KOPT-K1 (cell line): ENCODE data around the gene PRR11.

Experiments used
- H3K27ac ChIP-seq: fragments of 200-600 bp; sonication (generic); 2 replicates; pipeline ENCODE4 v1.5.1; 2016; ENCODE audit warnings: antibody characterized with exemption, mild to moderate bottlenecking, low read depth, low read length; ENCODE audit not compliant: poor library complexity, severe bottlenecking
- H3K36me3 ChIP-seq: fragments of 200-600 bp; sonication (generic); 2 replicates; pipeline ENCODE4 v1.5.1; 2017; ENCODE audit warnings: antibody characterized with exemption, mild to moderate bottlenecking, low read length, moderate library complexity; ENCODE audit not compliant: insufficient read depth
- H3K9me3 ChIP-seq: fragments of 200-600 bp; sonication (generic); 2 replicates; pipeline ENCODE4 v1.5.1; 2017; ENCODE audit warnings: antibody characterized with exemption, low read length, mild to moderate bottlenecking; ENCODE audit not compliant: insufficient read depth, poor library complexity, severe bottlenecking

Gene PRR11

DNA sequence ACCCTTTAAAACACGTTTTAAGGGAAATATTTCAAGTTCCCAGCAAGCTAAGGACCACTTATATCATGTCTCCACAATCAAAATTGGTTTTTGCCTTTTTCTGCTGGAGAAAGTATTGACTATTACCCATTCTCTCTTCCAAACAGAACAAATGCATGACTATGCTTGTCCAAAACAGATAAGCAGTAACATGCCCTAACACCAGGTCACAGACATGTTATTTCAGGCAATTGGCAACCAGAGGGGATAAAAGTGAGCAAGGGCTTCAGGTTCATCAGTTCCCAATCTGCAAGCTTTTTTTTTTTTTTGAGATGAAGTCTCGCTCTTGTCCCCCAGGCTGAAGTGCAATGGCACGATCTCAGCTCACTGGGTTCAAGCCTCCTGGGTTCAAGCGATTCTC is 15.6 kb upstream of the PRR11 start:
- Histone ChIP-seq H3K27ac (no peak overlapping the region), H3K36me3 (peaks cover 54% of the 10 kb centered on the region), H3K9me3 (no peaks in the 10 kb centered on the region)

DNA sequence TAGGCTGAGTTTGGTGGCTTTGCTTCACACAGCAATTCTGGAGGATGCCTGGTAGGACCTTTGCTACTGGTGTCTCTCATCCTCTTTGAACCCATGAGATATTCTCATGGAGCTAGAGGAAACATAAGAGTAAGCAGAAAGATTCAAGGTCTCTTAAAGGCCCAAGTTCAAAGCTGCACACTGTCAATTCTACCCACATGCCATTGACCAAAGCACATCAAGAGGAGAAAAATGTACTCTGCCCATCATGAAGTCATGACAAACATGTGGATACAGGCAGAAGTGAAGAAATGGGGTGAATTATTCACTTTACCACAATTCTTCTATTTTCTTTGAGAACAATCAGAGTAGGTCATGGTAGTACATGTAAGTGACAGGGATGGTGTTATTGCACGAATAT is 13.7 kb upstream of the PRR11 start:
- peaks cover 57% of the 10 kb centered on the region for H3K36me3 ChIP-seq
- no peaks in the 10 kb centered on the region for H3K9me3 ChIP-seq
- no peak overlapping the region for H3K27ac ChIP-seq

DNA sequence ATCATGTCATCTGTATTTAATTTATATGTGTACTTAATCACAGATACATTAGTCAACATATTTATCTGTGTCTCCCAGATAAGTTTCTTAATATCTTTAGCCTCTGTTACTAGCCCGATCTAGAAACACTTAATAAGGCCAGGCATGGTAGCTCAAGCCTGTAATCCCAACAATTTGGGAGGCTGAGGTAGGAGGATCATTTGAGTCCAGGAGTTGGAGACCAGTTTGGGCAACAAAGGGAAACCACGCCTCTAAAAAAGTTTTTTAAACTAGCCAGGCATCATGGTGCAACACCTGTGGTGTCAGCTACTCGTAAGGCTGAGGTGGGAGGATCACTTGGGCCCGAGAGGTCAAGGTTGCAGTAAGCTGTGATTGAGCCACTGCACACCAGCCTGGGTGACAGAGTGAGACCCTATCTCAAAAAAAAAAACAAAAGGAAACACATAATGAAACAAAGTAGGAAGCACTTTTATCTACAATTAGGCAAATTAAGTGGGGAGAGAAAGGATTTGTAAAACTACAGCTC is 9.9 kb upstream of the PRR11 start:
- H3K36me3 ChIP-seq: peaks cover 62% of the 10 kb centered on the region
- no peak overlapping the region for H3K27ac ChIP-seq

DNA sequence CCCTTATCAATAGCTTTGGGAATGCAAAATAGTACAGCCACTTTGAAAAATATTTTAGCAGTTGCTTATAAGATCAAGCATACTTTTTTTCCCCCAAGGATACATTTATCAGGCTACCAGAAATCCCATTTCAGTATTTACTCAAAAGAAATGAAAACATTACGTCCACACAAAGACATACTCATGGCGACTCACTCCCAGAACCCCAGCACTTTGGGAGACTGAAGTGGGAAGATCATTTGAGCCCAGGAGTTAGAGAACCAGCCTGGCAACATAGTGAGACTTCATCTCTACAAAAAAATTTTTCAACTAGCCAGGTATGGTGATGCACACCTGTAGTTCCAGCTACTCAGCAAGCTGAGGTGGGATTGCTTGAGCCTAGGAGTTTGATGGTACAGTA is 6.5 kb upstream of the PRR11 start:
- Histone ChIP-seq H3K27ac (peak overlapping the region; percentile 25), H3K9me3 (no peaks in the 10 kb centered on the region), H3K36me3 (peaks cover 42% of the 10 kb centered on the region)

More for the DNA sequence above, 9.9 kb upstream of the PRR11 start:
- no peaks in the 10 kb centered on the region for H3K9me3 ChIP-seq

DNA sequence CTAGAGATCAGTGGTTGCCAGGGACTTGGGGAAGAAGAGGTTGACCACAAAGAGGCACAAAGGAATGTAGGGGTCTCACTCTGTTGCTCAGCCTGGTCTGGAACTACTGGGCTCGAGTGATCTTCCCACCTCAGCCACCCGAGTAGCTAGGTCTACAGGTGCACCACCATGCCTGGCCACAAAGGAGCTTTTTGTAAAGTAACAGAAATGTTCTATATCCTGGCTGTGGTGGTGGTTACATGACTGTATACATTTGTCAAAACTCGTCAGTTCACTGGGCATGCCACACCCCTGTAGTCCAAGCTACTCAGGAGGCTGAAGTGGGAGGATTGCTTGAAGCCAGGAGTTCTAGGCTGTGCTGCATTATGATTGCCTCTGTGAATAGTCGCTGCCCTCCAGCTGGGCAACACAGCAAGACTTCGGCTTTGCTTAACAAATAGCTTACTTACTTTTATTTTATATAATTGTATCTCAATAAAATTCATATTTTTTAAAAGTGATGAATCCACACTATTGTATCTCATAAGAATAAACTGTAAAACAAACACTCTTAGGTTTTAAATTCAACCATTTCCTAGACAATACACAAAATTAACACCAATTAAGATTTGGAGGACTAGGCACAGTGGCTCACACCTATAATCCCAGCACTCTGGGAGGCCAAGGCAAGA is 5.6 kb upstream of the PRR11 start:
- H3K36me3 ChIP-seq: peaks cover 33% of the 10 kb centered on the region
- no peaks in the 10 kb centered on the region for H3K9me3 ChIP-seq
- peak overlapping the region; percentile 32 for H3K27ac ChIP-seq

DNA sequence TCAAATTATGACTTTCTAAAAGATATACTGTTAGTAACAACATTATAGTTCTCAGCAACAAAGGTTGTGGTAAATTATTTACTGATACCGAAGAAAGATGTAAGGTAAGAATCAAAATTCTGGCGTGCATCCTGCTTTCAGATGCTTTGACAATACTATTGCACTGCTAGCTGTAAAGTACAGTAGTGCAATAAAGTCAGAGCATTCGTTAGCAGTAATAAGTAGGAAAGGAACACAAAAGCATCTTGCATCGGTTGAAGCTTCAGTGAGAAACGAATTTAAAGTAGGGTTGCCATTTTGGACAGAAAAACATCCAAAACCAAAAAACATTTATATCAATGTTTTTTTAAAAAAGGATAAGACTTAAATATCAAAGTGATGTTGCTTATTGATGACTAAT is 4.5 kb upstream of the PRR11 start:
- peak overlapping the region; percentile 32 for H3K27ac ChIP-seq
- peaks cover 23% of the 10 kb centered on the region for H3K36me3 ChIP-seq
- H3K9me3 ChIP-seq: no peaks in the 10 kb centered on the region

DNA sequence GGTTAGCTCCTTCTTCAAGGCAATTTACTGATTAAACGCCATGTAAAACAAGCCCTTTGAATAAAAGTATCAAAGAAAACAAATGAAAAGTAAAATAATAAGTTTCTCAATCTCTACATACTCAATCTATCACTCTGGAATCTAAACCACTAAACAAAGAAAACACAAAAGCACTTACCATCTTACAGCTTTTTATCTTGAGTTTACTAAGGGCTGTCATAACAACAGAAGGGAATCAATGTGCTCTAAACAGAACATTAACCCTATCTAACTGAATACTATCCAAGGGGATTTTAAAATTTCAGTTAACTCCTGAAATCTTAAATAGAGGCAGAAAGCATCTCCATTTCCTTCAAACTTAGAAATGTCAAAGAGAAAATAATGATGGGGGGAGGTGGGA is 4.0 kb upstream of the PRR11 start:
- H3K27ac ChIP-seq: peak overlapping the region; percentile 32
- peaks cover 23% of the 10 kb centered on the region for H3K36me3 ChIP-seq
- no peaks in the 10 kb centered on the region for H3K9me3 ChIP-seq

DNA sequence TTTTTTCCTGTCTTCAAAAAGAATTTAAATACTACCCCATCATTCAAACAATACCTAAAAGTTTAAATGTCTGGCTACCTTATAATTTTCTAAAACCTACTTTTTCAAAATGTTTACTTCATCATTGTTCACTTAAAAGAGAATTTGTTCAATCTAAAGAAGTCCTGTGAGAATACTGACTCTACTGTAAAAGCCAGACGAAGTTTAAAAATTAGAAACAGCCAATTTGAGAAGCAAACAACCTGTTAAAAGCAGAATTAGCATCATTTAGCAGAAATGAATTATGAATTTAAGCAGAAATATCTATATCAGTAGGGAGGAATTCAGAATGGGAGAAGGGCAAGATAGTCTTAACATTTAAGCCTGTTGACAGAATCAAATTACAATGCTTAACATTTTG is 2.6 kb upstream of the PRR11 start:
- Histone ChIP-seq H3K27ac (peak overlapping the region; percentile 98), H3K9me3 (no peaks in the 10 kb centered on the region), H3K36me3 (peaks cover 24% of the 10 kb centered on the region)

DNA sequence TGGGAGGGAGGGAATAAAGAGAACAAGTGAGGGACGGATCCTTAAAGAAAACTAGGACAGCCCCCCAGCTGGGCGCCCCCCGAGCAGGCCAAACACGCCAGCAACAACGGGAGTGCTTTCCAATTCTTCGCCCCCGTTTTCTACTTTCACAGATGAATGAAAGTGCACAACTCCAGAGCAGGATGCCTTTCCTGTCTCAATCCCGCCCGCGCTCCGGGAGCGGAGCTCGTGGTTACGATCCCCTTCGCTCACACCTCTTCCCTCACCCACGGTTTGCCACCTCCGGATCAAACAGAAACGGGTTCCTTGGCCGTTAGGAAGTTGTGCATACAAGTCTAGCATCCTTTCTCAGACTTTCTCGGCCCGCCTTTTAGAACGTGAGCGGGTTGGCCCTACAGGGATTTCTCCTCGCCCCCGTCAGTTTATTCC is 1.2 kb upstream of the PRR11 start:
- no peaks in the 10 kb centered on the region for H3K9me3 ChIP-seq
- peak overlapping the region; percentile 98 for H3K27ac ChIP-seq
- peaks cover 16% of the 10 kb centered on the region for H3K36me3 ChIP-seq

DNA sequence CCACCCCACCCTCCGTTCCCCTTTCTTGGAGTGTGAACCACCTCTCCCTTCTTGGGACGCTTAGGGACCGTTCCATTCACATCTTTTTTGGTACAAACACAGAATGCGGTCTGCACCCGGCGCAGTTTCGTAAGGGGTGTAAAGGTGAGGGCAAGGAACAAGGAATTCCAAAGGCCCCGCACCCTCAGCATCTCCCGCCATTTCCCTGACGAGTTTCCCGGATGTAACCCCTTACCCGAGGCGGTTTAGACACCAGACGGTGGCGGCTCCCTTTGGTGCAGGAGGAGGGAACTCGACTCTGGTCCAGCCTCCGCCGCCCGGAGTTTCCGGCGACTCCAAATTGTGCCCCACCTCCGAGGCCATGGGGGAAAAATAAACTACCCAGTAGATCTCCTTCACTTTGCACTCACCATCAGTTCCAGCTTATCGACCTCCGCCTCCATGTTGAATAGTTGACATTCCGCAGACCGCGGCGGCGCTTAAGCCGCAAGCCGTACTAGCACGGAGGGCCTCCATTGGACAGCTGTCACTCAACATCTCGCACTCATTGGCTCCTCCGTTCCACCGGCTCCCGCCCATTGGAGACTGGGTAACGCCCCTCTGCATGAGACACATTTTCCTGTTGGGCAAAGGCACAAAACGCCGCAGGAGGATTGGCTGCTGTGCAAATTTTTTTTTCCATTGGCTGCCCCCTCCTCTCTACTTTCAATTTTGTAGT is 666 bp upstream of the PRR11 start, which contains the start of gene SKA2:
Gene SKA2 (minus strand): TSS at position 466 of the 718 bp plus-strand sequence. CDS start 23 bp downstream, at position 443.
- no peaks in the 10 kb centered on the region for H3K9me3 ChIP-seq
- peaks cover 16% of the 10 kb centered on the region; the same call in 1 of the 2 replicates for H3K36me3 ChIP-seq
- H3K27ac ChIP-seq: peak within 1 kb of the TSS; percentile 98

DNA sequence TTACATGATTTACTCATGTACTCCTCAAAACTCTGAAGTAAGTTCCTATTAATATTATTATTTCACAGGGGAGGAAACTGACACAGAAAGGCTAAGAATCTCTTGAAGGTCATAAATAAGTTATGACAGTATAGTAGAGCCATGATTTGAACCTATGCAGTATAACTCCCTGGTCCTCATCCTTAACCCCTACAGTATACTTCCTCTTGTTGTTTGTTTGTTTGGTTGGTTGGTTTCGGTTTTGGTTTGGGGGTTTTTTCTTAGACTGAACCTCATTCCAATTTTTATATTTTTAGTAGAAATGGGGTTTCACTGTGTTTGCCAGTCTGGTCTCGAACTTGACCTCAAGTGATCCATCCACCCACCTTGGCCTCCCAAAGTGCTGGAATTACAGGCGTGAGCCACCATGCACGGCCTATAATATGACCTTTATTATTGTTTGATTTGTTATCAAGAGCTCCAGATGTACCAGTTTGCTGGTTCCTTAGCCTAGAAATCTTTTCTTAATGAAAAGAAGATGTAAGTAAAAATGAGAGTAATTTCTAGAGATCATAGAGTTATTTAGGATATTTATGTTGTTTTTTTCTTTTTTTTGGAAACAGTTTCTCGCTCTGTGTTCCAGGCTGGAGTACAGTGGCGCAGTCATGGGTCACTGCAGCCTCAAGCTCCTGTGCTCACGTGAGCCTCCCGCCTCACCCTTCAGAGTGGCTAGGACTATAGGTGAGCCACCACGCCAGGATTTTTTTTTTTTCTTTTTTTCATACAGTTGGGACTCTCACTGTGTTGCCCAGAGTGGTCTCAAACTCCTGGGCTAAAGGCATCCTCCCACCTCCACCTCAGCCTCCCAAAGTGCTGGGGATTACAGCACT is 4.8 kb downstream of the PRR11 start:
- H3K27ac ChIP-seq: peak overlapping the region; percentile 60
- no peaks in the 10 kb centered on the region for H3K9me3 ChIP-seq
- H3K36me3 ChIP-seq: peaks cover 61% of the 10 kb centered on the region

DNA sequence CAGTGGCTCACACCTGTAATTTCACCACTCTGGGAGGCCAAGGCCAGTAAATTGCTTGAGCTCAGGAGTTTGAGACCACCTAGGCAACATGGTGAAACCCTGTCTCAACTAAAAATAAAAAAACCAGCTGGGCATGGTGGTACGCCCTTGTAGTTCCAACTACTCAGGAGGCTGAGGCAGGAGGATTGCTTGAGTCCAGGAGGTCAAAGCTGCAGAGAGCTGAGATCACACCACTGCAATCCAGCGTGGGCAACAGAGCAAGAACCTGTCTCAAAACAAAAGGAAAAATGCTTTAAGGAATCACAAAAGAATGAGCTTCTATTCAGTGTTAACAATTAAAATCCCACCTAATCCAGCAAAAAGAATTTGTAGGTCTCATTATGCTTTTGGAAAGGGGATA is 5.9 kb downstream of the PRR11 start:
- Histone ChIP-seq H3K9me3 (no peaks in the 10 kb centered on the region), H3K36me3 (peaks cover 62% of the 10 kb centered on the region), H3K27ac (no peak overlapping the region)

DNA sequence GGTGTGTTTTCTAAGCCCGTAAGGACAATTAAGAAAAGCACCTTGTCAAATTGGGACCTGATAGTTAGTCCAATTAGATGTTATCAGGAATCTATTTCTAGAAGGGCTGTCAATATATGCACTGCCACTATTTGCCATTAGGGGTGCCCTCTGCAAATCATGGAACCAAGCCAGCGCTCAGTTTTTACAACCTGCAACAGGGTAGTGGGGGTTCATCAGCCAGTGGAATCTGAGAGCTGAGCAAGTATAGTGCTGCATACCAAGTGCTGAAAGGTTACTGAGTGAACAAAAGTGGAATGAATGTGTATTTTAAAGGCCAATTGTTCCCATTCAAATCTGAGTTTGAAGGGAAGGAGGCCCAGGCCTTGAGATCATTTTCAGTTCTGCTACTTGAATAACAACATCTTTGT is 10.4 kb downstream of the PRR11 start:
- Histone ChIP-seq H3K27ac (no peak overlapping the region), H3K9me3 (no peaks in the 10 kb centered on the region), H3K36me3 (peaks cover 77% of the 10 kb centered on the region)

DNA sequence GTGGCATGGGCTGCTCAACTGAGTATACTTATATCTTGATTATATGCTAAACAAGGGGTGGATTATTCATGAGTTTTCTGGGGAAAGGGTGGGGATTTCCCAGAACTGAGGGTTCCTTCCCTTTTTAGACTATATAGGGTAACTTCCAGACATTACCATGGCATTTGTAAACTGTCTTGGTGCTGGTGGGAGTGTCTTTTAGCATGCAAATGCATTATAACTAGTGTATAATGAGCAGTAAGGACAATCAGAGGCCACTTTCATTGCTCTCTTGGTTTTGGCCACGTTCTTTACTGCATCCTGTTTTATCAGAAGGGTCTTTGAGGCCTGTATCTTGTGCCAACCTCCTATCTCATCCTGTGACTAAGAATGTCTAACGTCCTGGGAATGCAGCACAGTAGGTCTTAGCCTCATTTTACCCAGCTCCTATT is 12.0 kb downstream of the PRR11 start:
- H3K36me3 ChIP-seq: peaks cover 77% of the 10 kb centered on the region
- no peaks in the 10 kb centered on the region for H3K9me3 ChIP-seq
- H3K27ac ChIP-seq: no peak overlapping the region
